AG04450 (cell line): Measurements from ENCODE around the gene ARG1. TPM values are rescaled to one million over a fixed set of nuclear protein-coding genes. Genes with fewer than 3 reads are reported as not detected.

ENCODE experiments used
- CTCF ChIA-PET: fragments of 300-600, 350-600 bp; formaldehyde crosslinking; extraction: SDS; loops from one replicate; lab custom pipeline; 2022; ENCODE audit warnings: antibody characterized with exemption, inconsistent platforms; lab: Charles Lee
- POLR2A ChIA-PET: fragments of 350-600 bp; formaldehyde crosslinking; extraction: SDS; loops from one replicate; lab custom pipeline; 2021; ENCODE audit warnings: antibody characterized with exemption, inconsistent platforms; lab: Yijun Ruan, JAX
- DNase-seq: peaks from one replicate; pipeline ENCODE4 v3.0.0-alpha.2; 2011; ENCODE audit warnings: low read depth, low spot score
- H3K27ac ChIP-seq: one replicate; pipeline ENCODE4 v1.5.1; 2012; ENCODE audit warnings: low read depth, low read length, control low read depth
- H3K27me3 ChIP-seq: one replicate; pipeline ENCODE4 v1.6.0; 2012; ENCODE audit warnings: low read length; ENCODE audit not compliant: control insufficient read depth, insufficient read depth
- H3K4me3 ChIP-seq: 2 replicates; pipeline ENCODE4 v1.5.1; 2011; ENCODE audit warnings: mild to moderate bottlenecking, low read depth, low read length, control low read depth
- H3K9me3 ChIP-seq: 2 replicates; pipeline ENCODE4 v1.5.1; 2012; ENCODE audit warnings: low read length; ENCODE audit not compliant: control insufficient read depth, insufficient read depth
- polyA plus RNA-seq: library from polyadenylated mRNA; depleted of rRNA; stranded (reverse); fragments of >200 nt; gene quantifications from 2 replicates; pipeline ENCODE4 v1.2.3, GENCODE V29; 2011
- TF ChIP-seq, protein P1 (sequence below): IDR thresholded peaks from 2 replicates; pipeline ENCODE4 v1.5.1; 2011; ENCODE audit warnings: low read depth, low read length, control low read depth, inconsistent platforms

Gene ARG1
- polyA plus RNA-seq, 1 experiment: not detected

DNA sequence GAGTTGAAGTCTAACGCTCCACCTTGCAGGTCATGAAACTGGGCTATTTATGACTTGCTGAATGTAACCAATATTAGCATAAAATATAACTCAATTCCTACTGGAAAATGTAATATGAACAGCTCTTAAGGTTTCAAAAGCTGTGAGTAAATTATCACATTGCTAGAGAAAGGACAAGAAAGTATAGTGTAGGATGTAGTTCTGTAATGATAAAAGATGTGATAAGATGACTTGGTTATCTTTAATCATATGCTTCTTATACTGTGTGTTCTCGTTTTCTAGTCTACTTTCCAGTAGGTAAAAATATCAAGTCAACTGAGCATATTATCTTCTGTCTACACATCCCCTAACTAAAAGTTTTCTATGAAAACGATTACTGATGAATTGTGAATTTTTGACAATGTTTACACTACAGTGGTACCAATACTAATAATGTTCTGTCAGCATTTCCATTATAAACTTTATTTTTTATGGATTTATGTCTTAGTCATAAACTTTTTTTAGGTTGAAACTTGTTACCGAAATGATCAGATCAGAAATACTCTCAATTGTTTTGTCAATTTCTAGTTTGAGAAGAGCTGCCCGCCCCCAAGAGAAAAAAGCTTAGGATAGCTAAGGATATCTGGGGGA, 40.4 kb downstream of the ARG1 start:
- ChIA-PET CTCF (interaction anchor here (0.9 to 3.8 kb wide), 3 partner anchors 12 to 666 kb away, joined by 3 to 42 read pairs (median 4); partner anchors contain the start of gene MED23), POLR2A (no interaction called here)
- Histone ChIP-seq H3K27me3 (no peaks in the 10 kb centered on the region), H3K9me3 (no peaks in the 10 kb centered on the region), H3K4me3 (no peak overlapping the region), H3K27ac (no peak overlapping the region)
- no peak for DNase-seq
- TF ChIP-seq, protein P1, sequence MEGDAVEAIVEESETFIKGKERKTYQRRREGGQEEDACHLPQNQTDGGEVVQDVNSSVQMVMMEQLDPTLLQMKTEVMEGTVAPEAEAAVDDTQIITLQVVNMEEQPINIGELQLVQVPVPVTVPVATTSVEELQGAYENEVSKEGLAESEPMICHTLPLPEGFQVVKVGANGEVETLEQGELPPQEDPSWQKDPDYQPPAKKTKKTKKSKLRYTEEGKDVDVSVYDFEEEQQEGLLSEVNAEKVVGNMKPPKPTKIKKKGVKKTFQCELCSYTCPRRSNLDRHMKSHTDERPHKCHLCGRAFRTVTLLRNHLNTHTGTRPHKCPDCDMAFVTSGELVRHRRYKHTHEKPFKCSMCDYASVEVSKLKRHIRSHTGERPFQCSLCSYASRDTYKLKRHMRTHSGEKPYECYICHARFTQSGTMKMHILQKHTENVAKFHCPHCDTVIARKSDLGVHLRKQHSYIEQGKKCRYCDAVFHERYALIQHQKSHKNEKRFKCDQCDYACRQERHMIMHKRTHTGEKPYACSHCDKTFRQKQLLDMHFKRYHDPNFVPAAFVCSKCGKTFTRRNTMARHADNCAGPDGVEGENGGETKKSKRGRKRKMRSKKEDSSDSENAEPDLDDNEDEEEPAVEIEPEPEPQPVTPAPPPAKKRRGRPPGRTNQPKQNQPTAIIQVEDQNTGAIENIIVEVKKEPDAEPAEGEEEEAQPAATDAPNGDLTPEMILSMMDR: no peak

DNA sequence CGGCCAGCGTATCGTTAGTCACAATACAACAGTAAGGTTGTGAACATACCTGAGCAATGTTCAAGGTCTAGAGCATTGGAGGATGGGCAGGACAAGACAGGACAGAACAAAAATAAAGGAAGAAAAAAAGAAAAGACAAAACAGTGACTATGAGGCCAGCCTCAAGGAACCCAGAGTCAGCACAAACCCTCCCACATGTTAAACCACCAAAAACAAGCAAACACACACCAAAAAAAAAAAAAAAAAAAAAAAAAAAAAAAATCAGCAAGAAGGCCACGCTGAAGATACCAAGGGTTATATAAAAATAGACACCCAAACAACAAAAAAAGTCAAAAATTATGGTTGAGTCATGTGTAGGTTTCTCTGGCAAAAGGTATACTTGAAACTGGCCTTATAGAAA, 42.2 kb downstream of the ARG1 start:
- TF ChIP-seq, protein P1: no peak
- CTCF ChIA-PET: interaction anchor here (1.0 to 2.0 kb wide), 2 partner anchors 10 to 13 kb away, joined by 3 to 4 read pairs; partner anchors contain the start of gene MED23

DNA sequence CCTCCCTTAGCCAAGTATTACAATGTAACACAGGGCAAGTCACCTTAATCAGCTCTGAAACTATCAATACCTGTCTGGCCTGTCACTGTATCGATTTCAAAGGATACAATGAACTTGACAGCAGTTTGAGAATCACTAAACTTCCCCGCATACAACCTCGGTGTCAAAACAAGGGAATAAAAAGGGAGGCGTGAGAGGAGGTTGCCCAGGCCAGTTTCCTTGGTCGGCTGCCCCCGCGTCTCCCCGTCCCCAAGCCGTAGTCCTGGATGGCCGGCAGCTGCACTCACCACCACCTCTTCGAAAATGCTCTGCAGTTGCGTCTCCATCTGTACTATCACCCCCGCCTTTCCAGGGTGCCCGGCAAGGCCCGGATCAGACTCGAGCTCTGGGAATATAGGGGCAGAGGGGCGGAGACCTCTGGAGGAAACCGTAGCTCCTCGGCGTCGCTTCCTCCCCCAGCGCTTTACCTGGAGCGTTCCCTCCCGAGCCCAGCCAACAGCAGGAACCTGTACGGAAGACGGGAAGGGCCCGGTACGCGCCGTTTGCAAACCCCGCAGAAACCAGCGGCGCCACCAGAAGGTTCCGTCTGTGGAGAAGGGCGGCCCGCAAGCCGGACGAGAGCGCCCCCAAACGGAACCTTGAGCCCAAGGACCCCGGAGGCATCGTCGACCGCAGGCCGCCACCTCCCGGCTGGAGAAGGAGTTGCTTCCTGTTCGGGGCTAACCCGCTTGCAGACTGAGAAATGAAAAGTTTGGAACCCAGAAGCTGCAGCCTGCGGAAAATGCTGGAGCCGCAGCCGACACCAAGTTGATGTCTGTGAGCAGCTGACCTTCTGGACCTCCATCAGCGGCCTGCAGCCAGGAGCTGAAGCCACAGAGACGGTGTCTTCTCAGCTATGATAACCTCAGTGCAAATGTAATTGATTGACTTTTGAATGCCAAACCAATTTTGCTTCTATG, 55.0 kb downstream of the ARG1 start, which contains the start of gene MED23:
MED23 (minus strand) TSS at position 519 of the 959 bp plus-strand sequence; CDS start at position 326, 193 bp downstream.
- TF ChIP-seq, protein P1: peak; percentile 100
- H3K4me3 ChIP-seq: peak within 1 kb of the TSS; percentile 86
- CTCF ChIA-PET: interaction anchor here (0.5 to 3.8 kb wide), 47 partner anchors 9 to 1737 kb away, joined by 3 to 61 read pairs (median 4); partner anchors contain the start of genes ENPP3 and SLC18B1
- peak; percentile 91 for DNase-seq
- no peaks in the 10 kb centered on the region for H3K9me3 ChIP-seq
- H3K27ac ChIP-seq: peak within 1 kb of the TSS; percentile 41
- H3K27me3 ChIP-seq: peaks cover 3% of the 10 kb centered on the region
- POLR2A ChIA-PET: interaction anchor here (0.6 to 1.5 kb wide), 4 partner anchors 8 to 725 kb away, joined by 3 to 8 read pairs (median 6); no protein-coding TSS in a partner anchor

More for the DNA sequence above, 42.2 kb downstream of the ARG1 start:
- H3K4me3 ChIP-seq: no peak overlapping the region
- DNase-seq: no peak
- POLR2A ChIA-PET: no interaction called here
- no peak overlapping the region for H3K27ac ChIP-seq
- no peaks in the 10 kb centered on the region for H3K9me3 ChIP-seq
- H3K27me3 ChIP-seq: no peaks in the 10 kb centered on the region

DNA sequence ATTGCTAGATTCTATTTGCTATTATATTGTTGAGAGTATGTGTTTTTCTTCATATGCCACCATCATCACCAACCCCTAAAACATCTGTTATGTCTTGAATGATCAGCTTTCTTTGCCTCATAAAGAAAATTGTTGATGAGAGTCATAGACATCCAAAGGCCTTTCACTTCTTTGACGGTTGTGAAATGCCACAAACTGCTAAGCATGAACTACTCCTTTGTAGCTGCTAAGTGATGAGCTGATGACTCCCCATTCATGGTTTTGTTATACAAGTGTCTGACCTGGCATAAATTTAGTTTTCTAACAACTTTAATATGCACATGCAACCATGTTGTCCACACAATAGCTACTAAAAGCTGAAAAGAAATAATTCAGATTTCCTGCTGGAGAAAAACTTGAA, 55.7 kb downstream of the ARG1 start:
- Histone ChIP-seq H3K27ac (no peak overlapping the region), H3K27me3 (peaks cover 3% of the 10 kb centered on the region), H3K4me3 (no peak overlapping the region), H3K9me3 (no peaks in the 10 kb centered on the region)
- ChIA-PET CTCF (interaction anchor here (0.5 to 3.8 kb wide), 38 partner anchors 9 to 1170 kb away, joined by 3 to 61 read pairs (median 6); partner anchors contain the start of genes ENPP3 and SLC18B1), POLR2A (interaction anchor here (0.6 to 1.5 kb wide), 4 partner anchors 9 to 726 kb away, joined by 3 to 8 read pairs (median 6); no protein-coding TSS in a partner anchor)
- no peak for DNase-seq
- TF ChIP-seq, protein P1: no peak
